CD4-positive, alpha-beta T cell treated with Interleukin-6 for 4 hours (primary cell): Measurements from ENCODE around the gene ASRGL1.

Experiments used
- DNase-seq: peaks from one replicate; pipeline ENCODE4 v3.0.0-alpha.2; 2020; ENCODE audit warnings: mixed read lengths

The ASRGL1 gene

DNA sequence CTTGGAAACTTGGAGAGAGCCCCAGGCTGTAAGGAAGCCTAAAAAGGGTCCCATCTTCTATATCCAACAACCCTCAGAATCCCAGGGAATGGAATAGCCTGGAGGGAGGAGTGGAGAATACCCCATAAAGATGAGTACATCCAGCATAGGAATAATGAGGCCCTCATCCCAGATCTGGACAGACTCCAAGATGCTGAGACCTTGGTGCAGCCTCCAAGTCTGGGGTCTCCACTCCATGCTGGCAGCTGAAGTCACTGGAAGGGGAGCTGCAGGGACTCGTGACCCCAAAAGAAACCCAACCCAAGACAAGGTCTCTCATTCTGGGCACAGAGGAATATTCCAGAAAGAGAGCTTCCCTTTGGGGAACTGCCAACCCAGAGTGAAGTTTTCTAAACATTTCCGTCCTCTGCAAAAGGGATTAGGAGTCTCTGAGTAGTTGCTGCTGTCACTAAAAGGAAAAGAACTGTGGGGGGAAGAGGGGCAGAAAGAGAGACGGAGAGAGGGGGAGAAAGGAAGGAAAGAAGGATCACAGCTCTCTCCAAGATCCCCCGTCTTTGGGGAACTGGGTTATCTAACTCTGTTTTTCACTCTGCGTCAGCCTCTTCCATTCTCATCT, 82.2 kb downstream of the ASRGL1 start:
- DNase-seq, result no peak

DNA sequence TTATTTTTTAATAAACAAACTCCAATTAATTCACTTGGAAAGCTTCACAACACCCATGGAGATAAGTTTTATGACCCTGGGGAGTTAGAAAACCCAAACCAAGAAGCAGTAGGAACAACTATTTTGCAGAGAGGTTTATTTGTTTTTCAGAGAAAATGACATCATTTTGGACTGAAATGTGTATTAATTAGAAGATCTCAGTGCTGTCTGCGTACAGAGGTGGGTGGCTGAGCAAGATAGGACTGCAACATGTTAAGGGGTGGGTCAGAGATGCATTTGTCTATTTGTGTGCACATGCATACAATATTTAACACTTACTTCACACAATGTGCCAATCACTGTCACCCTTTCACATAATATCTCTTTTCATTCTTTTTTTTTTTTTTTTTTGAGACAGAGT, 82.7 kb downstream of the ASRGL1 start:
- no peak for DNase-seq

DNA sequence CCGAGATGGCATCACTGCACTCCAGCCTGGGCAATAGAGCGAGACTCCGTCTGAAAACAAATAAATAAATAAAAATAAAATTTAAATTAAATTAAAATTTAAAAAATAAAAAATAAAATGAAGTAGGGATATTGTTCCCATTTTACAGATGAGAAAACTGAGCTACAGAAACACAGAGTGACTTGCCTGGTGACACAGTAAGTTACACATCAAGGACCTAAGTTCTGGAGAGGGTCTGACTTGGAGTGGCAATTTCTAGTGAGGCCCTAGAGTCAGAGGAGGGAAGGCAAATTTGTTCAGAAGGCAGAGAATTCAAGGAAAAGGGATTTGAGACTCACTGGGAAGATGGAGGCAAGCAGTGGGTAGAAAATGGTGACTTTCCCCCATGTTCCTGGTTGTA, 83.6 kb downstream of the ASRGL1 start:
- no peak for DNase-seq

DNA sequence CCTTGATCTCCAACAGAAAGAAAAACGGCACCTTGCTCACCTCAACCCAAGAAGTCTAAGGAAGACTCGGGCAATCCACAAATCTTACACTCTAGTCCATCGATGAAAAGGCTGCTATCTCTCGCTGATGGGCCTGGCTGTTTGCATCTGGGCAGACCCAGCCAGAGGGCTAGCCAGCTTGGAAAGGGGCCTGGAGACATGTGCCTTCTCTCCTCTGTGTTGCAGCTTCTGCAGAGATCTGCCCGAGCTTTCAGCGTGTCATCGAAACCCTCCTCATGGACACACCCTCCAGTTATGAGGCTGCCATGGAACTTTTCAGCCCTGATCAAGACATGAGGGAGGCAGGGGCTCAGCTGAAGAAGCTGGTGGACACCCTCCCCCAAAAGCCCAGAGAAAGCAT, 84.7 kb downstream of the ASRGL1 start:
- DNase-seq, result no peak

DNA sequence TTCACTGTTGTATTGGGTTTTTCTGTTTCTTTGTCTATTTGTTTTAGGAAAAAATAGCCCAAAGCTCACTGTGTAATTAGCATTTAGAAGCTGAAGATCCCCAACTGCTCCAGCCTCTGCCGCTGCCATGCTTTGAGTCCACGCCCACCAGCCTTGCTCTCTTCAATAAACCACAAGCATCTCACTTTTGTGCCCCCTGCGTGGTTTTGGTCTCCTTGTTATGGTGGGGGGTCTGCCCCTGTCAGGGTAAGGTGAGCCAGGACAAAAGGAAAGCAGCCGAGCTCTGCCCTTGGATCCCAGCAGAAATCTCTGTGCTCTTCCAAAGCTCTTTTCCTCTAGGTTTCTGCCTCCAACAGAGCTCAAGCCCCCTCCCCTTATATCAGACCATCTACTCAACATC, 85.8 kb downstream of the ASRGL1 start:
- DNase-seq, result no peak

DNA sequence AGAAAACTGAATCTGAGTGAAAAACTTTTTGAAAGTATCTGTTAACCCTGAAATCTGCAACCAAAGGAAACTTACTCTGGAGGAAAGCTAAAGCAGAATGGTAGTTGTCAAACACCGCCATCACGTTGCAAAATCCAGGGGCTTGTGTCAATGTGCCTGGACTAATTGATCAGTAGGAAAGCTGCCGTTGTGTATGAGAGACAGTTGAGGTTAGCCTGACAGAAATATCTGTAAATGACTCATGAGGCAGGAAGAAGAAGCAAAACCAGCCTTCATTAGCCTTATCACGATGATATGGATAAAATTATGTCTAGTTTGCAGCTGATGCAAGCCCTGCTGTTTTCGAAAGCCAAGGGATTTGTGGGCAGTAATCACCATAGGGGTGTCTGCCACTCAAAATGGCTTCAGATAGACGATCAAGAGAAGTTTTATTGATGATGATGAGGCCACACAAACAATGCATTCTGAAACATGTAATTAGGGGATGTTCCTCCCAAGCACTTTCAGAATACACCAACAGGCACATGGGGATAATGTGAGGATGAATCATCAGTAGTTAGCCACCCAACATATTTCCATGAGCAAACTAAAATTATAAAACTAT, 90.5 kb downstream of the ASRGL1 start:
- peak; percentile 6 for DNase-seq

DNA sequence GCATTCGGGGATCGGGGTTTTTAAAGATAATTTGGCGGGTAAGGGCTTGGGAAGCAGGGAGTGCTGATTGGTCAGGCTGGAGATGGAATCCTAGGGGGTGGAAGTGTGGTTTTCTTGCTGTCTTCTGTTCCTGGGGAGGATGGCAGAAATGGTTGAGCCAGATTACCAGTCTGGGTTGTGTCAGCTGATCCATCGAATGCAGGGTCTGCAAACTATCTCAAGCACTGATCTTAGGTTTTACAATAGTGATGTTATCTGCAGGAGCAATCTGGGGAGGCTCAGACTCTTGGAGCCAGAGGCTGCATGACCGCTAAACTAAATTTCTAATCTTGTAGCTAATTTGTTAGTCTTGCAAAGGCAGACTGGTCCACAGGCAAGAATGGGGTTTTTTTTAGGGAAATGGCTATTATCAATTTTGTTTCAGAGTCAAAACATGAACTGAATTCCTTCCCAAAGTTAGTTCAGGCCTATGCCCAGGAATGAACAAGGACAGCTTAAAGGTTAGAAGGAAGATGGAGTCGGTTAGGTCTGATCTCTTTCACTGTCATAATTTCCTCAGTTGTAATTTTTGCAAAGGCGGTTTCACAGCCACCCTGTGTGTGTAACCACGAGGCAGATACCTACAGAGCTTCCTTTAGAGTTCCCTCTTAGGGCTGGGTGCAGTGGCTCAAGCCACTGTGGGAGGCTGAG, 91.8 kb downstream of the ASRGL1 start:
- no peak for DNase-seq

DNA sequence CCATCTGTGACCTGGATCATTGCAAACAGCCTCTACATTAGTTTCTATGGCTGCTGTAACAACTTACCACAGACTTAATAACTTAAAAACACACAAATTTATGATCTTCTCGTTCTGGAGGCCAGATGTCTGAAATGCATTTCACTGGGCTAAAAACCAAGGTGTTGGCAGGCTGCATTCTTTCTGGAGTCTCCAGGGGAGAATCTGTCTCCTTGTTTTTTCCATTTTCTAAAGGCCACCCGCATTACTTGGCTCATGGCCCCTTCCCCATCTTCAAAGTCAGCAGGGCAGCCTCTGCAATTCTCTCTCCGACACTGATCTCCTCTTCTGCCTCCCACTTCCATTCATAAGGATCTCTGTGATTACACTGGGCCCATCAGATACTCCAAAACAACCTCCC, 93.2 kb downstream of the ASRGL1 start:
- DNase-seq, result no peak

DNA sequence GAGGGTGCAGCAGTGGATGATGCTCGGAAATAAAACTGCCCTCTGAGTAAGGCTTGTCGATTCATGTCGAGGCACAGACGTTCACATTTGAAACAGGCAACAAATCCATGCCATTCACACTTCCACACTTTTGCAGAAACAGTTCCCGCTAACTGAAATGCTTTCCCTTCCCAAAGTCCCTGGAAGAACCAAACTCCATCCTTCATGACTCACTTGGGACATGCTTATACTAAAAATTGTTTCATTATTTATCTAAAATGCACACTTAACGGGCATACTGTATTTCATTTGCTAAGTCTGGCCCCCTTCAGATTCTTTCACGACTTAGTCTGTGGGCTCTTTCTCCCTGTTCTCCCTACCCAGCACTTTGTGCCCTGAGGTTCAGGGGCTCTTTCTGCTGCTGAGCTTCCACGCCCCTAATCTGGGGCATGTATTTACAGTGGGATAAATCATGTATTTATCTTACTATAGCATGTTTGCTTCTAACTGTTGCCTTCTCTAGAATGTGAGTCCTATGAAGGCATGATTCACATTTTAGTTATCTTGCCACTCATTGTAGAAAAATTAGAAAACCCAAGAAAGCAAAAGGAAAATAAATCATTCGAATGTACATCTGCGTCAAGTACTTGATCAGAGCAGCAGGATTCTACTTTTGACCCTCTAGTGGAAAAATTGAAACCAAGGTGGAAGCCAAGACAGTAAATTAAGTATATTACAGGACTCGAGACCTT, 94.1 kb downstream of the ASRGL1 start:
- no peak for DNase-seq

DNA sequence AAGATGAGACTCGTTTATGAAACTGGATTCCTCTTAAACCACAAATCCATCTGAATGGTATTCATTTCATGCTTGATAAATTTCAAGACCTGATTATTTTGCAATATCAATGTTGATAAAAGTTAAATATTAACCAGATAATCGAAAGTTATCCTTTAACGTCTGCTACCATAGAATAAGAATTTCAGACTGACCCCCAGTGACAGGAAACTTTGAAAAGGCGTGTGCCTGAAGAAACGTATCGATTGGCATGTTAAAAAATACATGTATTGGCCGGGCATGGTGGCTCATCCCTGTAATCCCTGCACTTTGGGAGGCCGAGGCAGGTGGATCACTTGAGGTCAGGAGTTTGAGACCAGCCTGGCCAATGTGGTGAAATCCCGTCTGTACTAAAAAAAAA, 95.4 kb downstream of the ASRGL1 start:
- no peak for DNase-seq

DNA sequence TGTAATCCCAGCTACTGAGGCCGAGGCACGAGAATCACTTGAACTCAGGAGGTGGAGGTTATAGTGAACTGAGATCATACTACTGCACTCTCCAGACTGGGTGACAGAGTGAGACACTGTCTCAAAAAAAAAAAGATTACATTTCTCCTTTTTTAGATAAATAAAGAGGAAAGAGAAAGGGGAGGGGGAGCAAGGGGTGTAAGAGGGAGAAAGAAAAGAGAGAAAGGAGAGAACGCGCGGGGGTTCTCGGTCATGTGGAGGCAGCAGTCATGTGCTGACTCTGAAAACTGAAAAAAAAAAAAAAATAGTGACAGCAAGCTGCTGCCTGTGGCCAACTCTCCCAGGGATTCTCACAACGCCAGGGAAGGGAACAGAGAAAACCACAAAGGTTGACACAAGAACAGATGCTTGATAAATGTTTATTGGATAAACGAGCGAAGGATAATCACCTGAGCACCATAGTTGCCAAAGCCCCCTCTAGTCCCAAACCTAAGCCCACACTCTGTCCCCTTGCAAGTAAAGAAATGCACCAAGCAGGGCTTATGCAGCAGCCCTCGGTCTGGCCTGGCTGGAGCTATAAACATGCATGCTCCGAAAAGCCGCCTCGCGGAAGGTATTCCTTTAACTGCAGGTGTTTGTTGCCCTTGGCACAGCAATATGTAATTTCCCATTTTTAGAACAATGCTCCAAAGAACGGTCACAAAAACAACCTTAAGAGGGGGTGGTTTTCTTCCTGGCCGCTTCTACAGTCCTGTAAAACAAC, 96.1 kb downstream of the ASRGL1 start:
- no peak for DNase-seq

DNA sequence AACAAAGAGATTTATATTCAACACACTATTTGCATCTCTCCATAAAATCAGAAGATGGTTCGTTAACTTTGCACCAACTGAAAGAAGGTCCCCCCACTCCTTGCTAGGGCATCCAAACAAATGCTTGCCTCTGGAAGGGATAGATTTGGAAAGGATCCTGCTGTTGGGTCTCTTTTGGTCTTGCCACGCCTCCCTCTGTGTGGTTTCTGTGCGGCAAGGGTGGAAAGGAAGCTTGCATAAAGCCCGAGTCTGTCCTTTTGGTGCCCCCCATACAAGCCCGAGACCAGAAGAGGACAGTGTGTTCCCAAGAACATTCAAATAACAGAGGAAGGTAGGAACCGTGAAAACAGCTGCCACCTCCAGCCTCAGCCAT, 96.6 kb downstream of the ASRGL1 start:
- no peak for DNase-seq

DNA sequence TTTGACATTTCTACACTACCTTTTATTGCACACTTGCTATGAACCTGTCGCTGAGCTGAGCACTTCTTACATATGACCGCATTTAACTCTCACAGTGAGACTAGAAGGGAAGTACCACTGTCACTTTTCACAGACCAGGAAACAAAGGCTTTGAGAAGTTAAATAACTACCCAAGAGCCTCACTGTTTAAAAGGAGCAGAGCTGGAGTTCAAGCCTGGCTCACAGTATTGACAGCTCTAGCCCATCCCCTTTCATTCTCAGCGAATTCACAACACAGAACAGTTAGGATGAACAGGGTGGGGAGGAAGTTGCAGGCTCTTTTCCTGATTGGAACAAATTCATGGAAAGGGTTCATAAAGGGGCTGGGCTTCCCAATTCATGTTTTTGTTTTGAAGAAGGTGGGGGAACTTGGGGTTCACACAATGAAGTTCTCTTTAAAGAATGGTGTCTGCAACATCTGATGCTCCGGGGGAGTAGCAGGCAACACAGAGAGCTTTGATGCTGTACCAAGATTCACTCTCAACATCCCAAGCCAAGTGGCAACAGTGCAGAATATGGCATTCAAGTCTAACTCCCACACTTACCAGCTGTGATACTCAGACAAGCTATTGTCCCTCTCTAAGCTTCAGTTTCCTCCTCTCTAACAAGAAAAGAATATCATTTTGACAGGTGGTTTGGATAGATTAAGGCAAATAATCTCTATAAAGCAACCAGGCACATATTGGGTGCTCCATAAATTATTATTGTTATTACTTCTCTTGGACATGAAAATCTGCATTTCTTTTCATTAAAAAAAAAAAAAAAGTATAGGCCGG, 98.8 kb downstream of the ASRGL1 start:
- no peak for DNase-seq

DNA sequence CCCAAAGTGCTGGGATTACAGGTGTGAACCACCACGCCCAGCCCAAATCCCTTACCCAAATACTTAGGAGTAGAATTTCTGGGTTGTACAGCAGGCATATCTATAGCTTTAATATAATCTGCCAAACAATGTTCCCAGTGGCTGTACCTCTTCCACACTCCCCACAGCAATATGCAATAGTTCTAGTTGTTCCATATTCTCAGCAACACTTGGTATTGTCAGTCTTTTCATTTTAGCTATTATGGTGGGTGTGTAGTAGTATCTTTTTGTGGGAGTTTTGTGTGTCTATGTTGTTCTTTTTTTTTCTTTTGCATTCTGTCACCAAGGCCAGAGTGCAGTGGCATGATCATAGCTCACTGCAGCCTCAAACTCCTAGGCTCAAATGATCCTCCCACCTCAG, 100.4 kb downstream of the ASRGL1 start:
- DNase-seq, result no peak

DNA sequence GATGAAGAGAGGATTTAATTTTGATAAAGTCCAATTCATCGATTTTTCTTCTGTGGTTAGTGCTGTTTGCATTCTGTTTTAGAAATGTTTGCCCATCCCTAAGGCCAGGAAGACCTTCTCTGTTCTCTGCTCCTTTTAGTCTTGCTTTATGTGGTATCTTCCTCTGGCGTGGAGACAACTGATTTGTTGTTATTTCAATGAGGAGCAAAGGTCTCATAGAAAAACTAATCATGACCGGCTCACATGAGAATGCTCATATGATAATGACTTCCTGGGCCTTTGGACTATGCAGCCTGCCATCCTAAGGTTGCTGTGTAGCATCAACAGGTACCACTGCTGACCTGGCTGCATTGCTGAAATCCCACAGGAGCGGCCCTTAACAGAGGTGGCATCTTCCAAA, 101.4 kb downstream of the ASRGL1 start:
- no peak for DNase-seq

DNA sequence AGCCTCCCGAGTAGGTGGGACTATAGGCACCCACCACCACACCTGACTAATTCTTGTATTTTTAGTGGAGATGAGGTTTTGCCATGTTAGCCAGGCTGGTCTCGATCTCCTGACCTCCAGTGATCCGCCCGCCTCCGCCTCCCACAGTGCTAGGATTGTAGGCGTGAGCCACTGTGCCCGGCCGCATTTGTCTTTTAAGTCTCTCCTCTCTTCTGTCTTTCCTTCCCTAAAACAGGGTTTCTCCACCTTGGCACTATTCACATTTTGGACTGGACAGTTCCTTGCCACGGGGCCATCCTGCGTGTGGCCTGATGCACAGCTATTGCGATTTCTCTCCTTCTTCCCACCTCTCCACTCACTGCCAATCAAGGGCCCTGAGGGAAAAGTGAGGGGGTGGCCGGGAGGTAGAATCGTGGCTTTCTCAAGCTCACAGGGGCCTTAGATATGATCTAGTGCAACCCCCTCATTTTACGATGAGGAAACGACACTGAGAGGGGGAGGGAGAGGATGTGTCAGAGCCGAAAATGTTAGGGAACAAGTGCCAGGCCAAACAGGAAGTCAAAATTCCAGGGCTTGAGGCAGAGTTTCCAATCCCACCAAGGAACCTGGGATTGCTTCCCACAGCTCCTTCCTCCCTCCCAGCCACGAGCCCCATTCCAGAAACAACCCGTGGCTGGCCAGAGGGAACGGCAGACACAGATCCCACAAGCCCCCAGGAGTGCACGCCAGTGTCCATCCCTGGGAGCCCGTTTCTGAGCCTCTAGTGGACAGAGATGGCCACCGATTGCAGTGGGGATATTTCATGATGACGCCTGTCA, 102.7 kb downstream of the ASRGL1 start:
- DNase-seq, result no peak
